Ovary (tissue), 3 donors: ENCODE data around the gene AFF1.

Experiments used
- EP300 ChIP-seq: sonication (generic); formaldehyde crosslinking; IDR thresholded peaks from one replicate; pipeline ENCODE4 v1.6.1; 2017; ENCODE audit warnings: antibody characterized with exemption
- TF ChIP-seq, protein P1 (sequence below), 3 donors: fragments of 450-650 bp in 2 of 3; fragments of 200-600 bp in 1 of 3; IDR thresholded peaks; one replicate each; pipeline versions ENCODE4 v1.5.1 to v1.8.0; 2016 to 2022; ENCODE audit warnings: antibody characterized with exemption in 3 of 3, mild to moderate bottlenecking in 1 of 3
- donor health status: DM: no; HTN: no; CAD: no.

DNA sequence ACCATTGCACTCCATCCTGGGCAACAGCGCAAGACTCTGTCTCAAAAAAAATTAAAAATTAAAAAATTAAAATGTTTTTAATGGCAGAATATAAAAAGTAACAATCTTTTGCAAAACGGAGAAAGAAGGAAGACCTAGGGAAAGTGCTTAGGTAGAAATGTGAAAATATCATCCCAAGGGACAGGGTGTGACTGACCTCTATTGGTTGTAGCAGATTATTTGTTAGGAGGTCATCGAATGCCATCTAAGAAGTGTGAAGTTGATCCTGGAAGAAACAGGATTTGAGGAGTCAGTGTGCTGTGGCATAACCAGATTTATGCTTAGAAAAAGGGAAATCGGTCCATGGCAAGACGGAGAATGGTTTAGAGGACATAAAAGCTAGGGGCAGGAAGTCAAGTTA is 24.4 kb upstream of the AFF1 start:
- TF ChIP-seq, protein P1, sequence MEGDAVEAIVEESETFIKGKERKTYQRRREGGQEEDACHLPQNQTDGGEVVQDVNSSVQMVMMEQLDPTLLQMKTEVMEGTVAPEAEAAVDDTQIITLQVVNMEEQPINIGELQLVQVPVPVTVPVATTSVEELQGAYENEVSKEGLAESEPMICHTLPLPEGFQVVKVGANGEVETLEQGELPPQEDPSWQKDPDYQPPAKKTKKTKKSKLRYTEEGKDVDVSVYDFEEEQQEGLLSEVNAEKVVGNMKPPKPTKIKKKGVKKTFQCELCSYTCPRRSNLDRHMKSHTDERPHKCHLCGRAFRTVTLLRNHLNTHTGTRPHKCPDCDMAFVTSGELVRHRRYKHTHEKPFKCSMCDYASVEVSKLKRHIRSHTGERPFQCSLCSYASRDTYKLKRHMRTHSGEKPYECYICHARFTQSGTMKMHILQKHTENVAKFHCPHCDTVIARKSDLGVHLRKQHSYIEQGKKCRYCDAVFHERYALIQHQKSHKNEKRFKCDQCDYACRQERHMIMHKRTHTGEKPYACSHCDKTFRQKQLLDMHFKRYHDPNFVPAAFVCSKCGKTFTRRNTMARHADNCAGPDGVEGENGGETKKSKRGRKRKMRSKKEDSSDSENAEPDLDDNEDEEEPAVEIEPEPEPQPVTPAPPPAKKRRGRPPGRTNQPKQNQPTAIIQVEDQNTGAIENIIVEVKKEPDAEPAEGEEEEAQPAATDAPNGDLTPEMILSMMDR (IDR thresholded peaks at IDR 0.05), result no peak
- no peak for TF ChIP-seq EP300
